ENCODE measurements around the gene ZNF525.
A peak's percentile ranks its signal among the peaks of the same experiment; 100 is the strongest.
"Not testable (repeated sequence)": the region's sequence is repeated elsewhere in the genome, so short reads cannot be mapped to it uniquely, and the experiment has no call there.

The ZNF525 gene

DNA sequence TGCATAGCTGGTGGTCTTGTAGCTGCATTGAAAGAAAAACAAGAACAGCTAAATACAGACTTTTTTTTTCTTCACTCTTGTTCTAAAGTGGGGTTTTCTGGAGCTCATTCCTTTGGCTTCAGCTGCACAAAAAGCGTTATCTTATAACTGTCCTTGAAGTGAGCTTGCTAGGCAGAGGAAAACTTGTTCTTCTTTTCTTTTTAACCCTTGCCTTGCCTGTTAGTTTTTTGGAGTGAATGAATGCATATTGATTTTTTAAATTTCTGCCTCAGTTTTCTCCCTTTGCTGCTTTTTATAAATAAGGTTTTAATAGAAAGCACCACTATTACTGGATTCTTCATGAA lies 31.0 kb downstream of the ZNF525 start:
- no peak for DNase-seq

- not testable (repeated sequence) for DNase-seq
Observed at GRCh38 chr19:53397918-53398317, 32.4 kb downstream of the ZNF525 start.

DNA sequence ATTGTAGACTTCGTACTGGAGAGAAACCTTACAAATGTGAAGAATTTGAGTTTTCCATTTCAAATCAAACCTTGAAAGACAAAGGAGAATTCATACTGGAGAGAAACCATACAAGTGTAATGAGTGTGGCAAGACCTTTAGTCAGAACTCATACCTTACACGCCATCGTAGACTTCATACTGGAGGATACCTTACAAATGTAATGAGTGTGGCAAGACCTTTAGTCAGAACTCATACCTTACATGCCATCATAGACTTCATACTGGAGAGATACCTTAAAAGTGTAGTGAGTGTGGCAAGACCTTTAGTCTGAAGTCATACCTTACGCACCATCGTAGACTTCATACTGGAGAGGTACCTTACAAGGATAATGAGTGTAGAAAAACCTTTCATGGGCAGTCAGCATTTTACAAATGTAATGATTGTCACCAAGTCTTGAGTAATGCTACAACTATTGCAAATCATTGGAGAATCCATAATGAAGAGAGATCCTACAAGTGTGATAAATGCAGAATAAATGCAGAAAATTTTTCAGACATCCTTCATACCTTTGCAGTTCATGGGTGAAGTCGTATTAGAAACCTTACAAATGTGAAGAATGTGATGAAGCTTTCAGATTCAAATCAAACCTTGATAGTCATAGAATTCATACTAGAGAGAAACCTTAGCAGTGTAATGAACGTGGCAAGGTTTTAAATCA lies 44.1 kb downstream of the ZNF525 start:
- DNase-seq, result no peak

DNA sequence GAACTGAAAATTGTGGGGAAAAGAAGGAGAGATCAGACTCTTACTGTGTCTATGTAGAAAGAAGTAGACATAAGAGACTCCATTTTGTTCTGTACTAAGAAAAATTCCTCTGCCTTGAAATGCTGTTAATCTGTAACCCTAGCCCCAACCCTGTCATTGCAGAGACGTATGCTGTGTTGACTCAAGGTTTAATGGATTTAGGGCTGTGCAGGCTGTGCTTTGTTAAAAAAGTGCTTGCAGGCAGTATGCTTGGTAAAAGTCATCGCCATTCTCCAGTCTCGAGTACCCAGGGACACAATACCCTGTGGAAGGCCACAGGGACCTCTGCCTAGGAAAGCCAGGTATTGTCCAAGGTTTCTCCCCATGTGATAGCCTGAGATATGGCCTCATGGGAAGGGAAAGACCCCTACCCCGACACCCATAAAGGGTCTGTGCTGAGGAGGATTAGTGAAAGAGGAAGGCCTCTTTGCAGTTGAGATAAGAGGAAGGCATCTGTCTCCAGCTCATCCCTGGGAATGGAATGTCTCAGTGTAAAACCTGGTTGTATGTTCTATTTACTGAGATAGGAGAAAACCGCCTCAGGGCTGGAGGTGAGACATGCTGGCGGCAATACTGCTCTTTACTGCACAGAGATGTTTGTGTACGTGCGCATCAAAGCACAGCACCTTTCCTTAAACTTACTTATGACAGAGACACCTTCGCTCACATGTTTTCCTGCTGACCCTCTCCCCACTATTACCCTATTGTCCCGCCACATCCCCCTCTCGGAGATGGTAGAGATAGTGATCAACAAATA lies 55.2 kb downstream of the ZNF525 start:
- DNase-seq, result not testable (repeated sequence)

DNA sequence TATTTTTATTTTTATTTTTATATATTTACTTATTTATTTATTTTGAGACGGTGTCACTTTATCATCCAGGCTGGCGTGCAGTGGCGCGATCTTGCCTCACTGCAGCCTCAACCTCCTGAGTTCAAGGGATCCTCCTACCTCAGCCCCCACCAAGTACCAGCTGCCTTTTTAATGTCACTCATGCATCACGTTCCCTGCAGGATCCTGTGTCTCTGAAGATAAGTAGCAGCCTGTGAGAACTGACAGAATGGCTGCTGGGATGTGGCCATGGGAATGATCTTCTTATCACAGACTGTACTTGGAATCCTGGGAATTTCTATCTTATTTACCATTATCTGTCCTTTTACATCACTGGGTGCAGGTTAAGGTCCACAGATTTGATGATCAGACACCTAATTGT lies 57.0 kb downstream of the ZNF525 start:
- DNase-seq, result no peak

- not testable (repeated sequence) for DNase-seq
Observed at GRCh38 chr19:53423074-53423473, 57.6 kb downstream of the ZNF525 start.

- not testable (repeated sequence) for DNase-seq
Observed at GRCh38 chr19:53423680-53424079, 58.2 kb downstream of the ZNF525 start.

DNA sequence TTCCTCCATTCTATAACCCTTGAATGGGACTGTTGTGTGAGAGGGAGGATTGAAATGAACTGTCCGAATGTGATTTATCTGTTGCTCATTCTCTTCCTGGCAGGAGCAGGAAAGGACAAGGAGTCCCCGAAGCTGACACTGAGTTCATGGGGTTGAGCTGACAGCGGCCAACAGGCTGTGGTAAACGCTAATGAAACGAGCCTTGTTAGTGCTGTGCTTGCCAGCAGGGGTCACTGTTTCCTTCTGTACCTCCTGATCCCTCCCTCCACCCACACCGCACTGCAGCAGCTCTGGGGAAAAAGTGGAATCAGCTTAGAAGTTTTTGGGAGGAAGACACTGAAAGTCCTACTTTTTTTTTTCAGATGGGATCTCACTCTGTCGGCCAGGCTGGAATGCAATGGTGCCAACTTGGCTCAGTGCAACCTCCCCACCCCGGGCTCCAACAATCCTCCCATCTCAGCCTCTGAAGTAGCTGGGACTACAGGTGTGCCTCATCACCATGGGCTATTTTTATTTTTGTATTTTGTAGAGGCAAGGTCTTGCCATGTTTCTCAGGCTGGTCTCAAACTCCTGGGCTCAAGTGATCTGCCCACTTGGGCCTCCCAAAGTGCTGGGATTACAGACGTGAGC lies 59.6 kb downstream of the ZNF525 start:
- peak; percentile 5 for DNase-seq

- peak; percentile 85 for DNase-seq
Observed at GRCh38 chr19:53431399-53432087, 66.0 kb downstream of the ZNF525 start, which contains the start of gene ZNF761. ZNF761 (plus strand) TSS chr19:53431984; CDS start chr19:53447269, 15,285 bp downstream.

DNA sequence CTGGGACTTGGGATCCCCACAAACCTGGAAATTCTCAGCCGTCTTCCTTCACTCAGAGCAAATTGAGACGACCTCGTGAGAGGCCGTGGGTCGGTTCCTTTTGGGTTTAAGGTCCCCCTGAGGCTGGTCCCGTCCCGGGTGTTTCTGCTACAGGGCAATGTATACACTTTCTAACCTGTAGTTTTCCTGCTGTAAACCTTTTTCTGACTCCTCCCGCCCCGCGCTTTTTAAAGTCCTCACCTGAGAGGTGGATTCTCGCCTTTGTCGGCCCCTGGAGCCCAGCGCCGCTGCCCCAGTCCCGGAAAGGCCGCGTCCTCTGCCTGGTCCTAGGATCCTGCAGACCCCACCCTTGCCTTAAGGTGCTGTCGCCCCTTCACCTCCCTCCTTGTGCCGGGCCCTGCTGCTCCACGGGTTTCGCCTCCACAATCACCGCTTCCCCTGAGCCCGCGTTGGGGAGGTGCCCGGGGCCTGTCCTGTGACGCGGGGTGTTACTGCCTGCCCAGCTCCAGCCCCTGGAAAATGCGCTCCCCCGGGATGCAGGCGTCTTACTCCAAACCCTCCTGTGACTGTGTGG lies 66.7 kb downstream of the ZNF525 start:
- DNase-seq, result no peak

Data from SHP77 treated with DMSO at 0.1 percent for 48 hours (cell line).